Neural cell (in vitro differentiated cells): ENCODE data around the gene NOL4L. TPM values are rescaled to one million over a fixed set of nuclear protein-coding genes. Genes with fewer than 3 reads are reported as not detected.

Experiments
- H2AFZ ChIP-seq: fragments of 200-600, 300-800 bp; sonication (generic), shearing (Covaris generic); 2 replicates; pipeline ENCODE4 v1.6.0; 2014; ENCODE audit warnings: low read depth, mild to moderate bottlenecking, antibody characterized with exemption, low read length, moderate library complexity
- H3F3A ChIP-seq: fragments of 200-600 bp; shearing (Covaris generic); 2 replicates; pipeline ENCODE4 v1.6.1; 2016; ENCODE audit warnings: mild to moderate bottlenecking, moderate library complexity, mixed read lengths, antibody characterized with exemption, low read length; ENCODE audit not compliant: insufficient read depth, poor library complexity, severe bottlenecking
- H3K27ac ChIP-seq: fragments of 200-600, 300-800 bp; sonication (generic), shearing (Covaris generic); 2 replicates; pipeline ENCODE4 v1.5.1; 2014; ENCODE audit warnings: mild to moderate bottlenecking, low read length, moderate library complexity
- H3K27me3 ChIP-seq: fragments of 300-800, 200-600 bp; sonication (generic), shearing (Covaris generic); 2 replicates; pipeline ENCODE4 v1.6.0; 2014; ENCODE audit warnings: mild to moderate bottlenecking, low read depth, low read length, moderate library complexity; ENCODE audit not compliant: insufficient read depth
- H3K36me3 ChIP-seq: fragments of 300-800, 200-600 bp; sonication (generic), shearing (Covaris generic); 2 replicates; pipeline ENCODE4 v1.5.1; 2014; ENCODE audit warnings: mild to moderate bottlenecking, antibody characterized with exemption, low read length, moderate library complexity; ENCODE audit not compliant: insufficient read depth
- H3K4me2 ChIP-seq: fragments of 300-800, 200-600 bp; sonication (generic), shearing (Covaris generic); 2 replicates; pipeline ENCODE4 v1.6.0; 2014; ENCODE audit warnings: mild to moderate bottlenecking, low read length
- H3K4me3 ChIP-seq: fragments of 300-800, 200-600 bp; sonication (generic), shearing (Covaris generic); 2 replicates; pipeline ENCODE4 v1.5.1; 2014; ENCODE audit warnings: mild to moderate bottlenecking, low read length, moderate library complexity
- H3K79me2 ChIP-seq: fragments of 200-600 bp; shearing (Covaris generic); replicated peaks from 2 replicates; pipeline ENCODE4 v1.6.0; 2014; ENCODE audit warnings: mild to moderate bottlenecking, low read length, moderate library complexity; ENCODE audit not compliant: insufficient read depth
- H3K9ac ChIP-seq: fragments of 300-800, 200-600 bp; sonication (generic), shearing (Covaris generic); 2 replicates; pipeline ENCODE4 v1.6.1; 2016; ENCODE audit warnings: mild to moderate bottlenecking, low read length, mixed read lengths
- H3K9me2 ChIP-seq: fragments of 200-600 bp; shearing (Covaris generic); 2 replicates; pipeline ENCODE4 v1.6.1; 2016; ENCODE audit warnings: mild to moderate bottlenecking, low read length, mixed read lengths; ENCODE audit not compliant: insufficient read depth
- H3K9me3 ChIP-seq: fragments of 200-600, 300-800 bp; sonication (generic), shearing (Covaris generic); 2 replicates; pipeline ENCODE4 v1.6.1; 2016; ENCODE audit warnings: mild to moderate bottlenecking, mixed run types, low read length, moderate library complexity, mixed read lengths
- H4K20me1 ChIP-seq: fragments of 200-600 bp; shearing (Covaris generic); 2 replicates; pipeline ENCODE4 v1.6.1; 2016; ENCODE audit warnings: mild to moderate bottlenecking, mixed run types; ENCODE audit not compliant: insufficient read depth
- CTCF ChIP-seq: fragments of 450-650 bp; IDR thresholded peaks from 2 replicates; pipeline ENCODE4 v1.5.1; 2014; ENCODE audit warnings: antibody characterized with exemption, mild to moderate bottlenecking, moderate library complexity; ENCODE audit not compliant: poor library complexity, severe bottlenecking
- EP300 ChIP-seq: fragments of 450-650 bp; conservative IDR thresholded peaks from 2 replicates; pipeline ENCODE4 v1.6.1; 2014; ENCODE audit warnings: antibody characterized with exemption, mild to moderate bottlenecking, moderate library complexity; ENCODE audit not compliant: poor library complexity, severe bottlenecking
- EZH2 ChIP-seq: fragments of 200-600, 300-800 bp; shearing (Covaris generic), sonication (generic); IDR thresholded peaks from 2 replicates; pipeline ENCODE4 v1.6.1; 2014; ENCODE audit warnings: antibody characterized with exemption, low read length, borderline replicate concordance, mild to moderate bottlenecking; ENCODE audit not compliant: insufficient read depth, poor library complexity, severe bottlenecking
- MXI1 ChIP-seq: fragments of 450-650 bp; conservative IDR thresholded peaks from 2 replicates; pipeline ENCODE4 v1.6.1; 2014; ENCODE audit warnings: antibody characterized with exemption, mild to moderate bottlenecking; ENCODE audit not compliant: poor library complexity, severe bottlenecking
- POLR2AphosphoS5 ChIP-seq: IDR thresholded peaks from 2 replicates; pipeline ENCODE4 v1.6.1; 2012
- RAD21 ChIP-seq: fragments of 450-650 bp; conservative IDR thresholded peaks from 2 replicates; pipeline ENCODE4 v1.6.1; 2014; ENCODE audit warnings: antibody characterized with exemption, mild to moderate bottlenecking, moderate library complexity
- REST ChIP-seq: IDR thresholded peaks from 2 replicates; pipeline ENCODE4 v1.6.1; 2012; ENCODE audit warnings: borderline replicate concordance
- SMC3 ChIP-seq: fragments of 450-650 bp; conservative IDR thresholded peaks from 2 replicates; pipeline ENCODE4 v1.6.1; 2014; ENCODE audit warnings: antibody characterized with exemption, mild to moderate bottlenecking, moderate library complexity; ENCODE audit not compliant: poor library complexity
- TAF1 ChIP-seq: IDR thresholded peaks from 2 replicates; pipeline ENCODE4 v1.6.1; 2012; ENCODE audit warnings: low read depth
- polyA plus RNA-seq: library from polyadenylated mRNA; depleted of rRNA; stranded (reverse); fragments of >200 nt; gene quantifications from 2 replicates; pipeline ENCODE4 v1.2.3, GENCODE V29; 2014

NOL4L gene
- polyA plus RNA-seq, 1 donor from 2014 or later = 20.4 TPM

- TF ChIP-seq EZH2 (no peak), SMC3 (no peak), POLR2AphosphoS5 (no peak), TAF1 (no peak), REST (no peak), CTCF (no peak), EP300 (no peak), MXI1 (no peak), RAD21 (no peak)
- Histone ChIP-seq H3K9ac (no peak overlapping the region), H4K20me1 (no peaks in the 10 kb centered on the region), H3F3A (no peaks in the 10 kb centered on the region), H3K4me3 (no peak overlapping the region), H3K27ac (no peak overlapping the region), H3K4me2 (no peak overlapping the region), H3K9me3 (no peaks in the 10 kb centered on the region), H2AFZ (no peak overlapping the region), H3K79me2 (no peaks in the 10 kb centered on the region), H3K27me3 (no peaks in the 10 kb centered on the region), H3K9me2 (no peaks in the 10 kb centered on the region), H3K36me3 (peaks cover 18% of the 10 kb centered on the region)
Measured at GRCh38 chr20:32439132-32439829, 145.9 kb downstream of the NOL4L start.

GRCh38 chr20:32438331-32438858 is 146.7 kb downstream of the NOL4L start:
- Histone ChIP-seq H3K9me2 (no peaks in the 10 kb centered on the region), H3K9ac (no peak overlapping the region), H3K27me3 (no peaks in the 10 kb centered on the region), H2AFZ (no peak overlapping the region), H3K9me3 (no peaks in the 10 kb centered on the region), H3K79me2 (no peaks in the 10 kb centered on the region), H4K20me1 (no peaks in the 10 kb centered on the region), H3K36me3 (peaks cover 18% of the 10 kb centered on the region), H3F3A (no peaks in the 10 kb centered on the region), H3K27ac (no peak overlapping the region), H3K4me2 (no peak overlapping the region), H3K4me3 (no peak overlapping the region)
- no peak for TF ChIP-seq SMC3
- no peak for TF ChIP-seq EP300
- no peak for TF ChIP-seq EZH2
- no peak for TF ChIP-seq RAD21
- no peak for TF ChIP-seq POLR2AphosphoS5
- no peak for TF ChIP-seq REST
- no peak for TF ChIP-seq MXI1
- TF ChIP-seq TAF1 = no peak
- no peak for TF ChIP-seq CTCF
